HepG2 (cell line): Measurements from ENCODE around the gene ZNF174. TPM values are rescaled to one million over a fixed set of nuclear protein-coding genes. Genes with fewer than 3 reads are reported as not detected.
A peak's percentile ranks its signal among the peaks of the same experiment; 100 is the strongest.

Experiments
- ATF5 ChIP-seq: sonication (generic); formaldehyde crosslinking; IDR thresholded peaks from 2 replicates; pipeline ENCODE4 v1.4.0; 2020; ENCODE audit warnings: mild to moderate bottlenecking, low read depth, missing genetic modification reagents
- BRCA1 ChIP-seq: sonication (generic); formaldehyde crosslinking; IDR thresholded peaks from 2 replicates; pipeline ENCODE4 v1.4.0; 2020; ENCODE audit warnings: missing genetic modification reagents
- BRD4 ChIP-seq: sonication (generic); formaldehyde crosslinking; IDR thresholded peaks from 2 replicates; pipeline ENCODE4 v1.4.0; 2020; ENCODE audit warnings: missing genetic modification reagents
- CCDC6 ChIP-seq: sonication (generic); formaldehyde crosslinking; IDR thresholded peaks from 2 replicates; pipeline ENCODE4 v1.8.1; 2022; ENCODE audit warnings: mild to moderate bottlenecking, missing genetic modification reagents, moderate library complexity
- CREM ChIP-seq, 2 experiments: sonication (generic) in 1 of 2; formaldehyde crosslinking in 1 of 2; IDR thresholded peaks; 2 replicates each; pipeline versions ENCODE4 v1.4.0 to v1.6.1; 2016 to 2020; ENCODE audit warnings: antibody characterized with exemption in 1 of 2, mild to moderate bottlenecking in 1 of 2, missing genetic modification reagents in 1 of 2
- ELK4 ChIP-seq: sonication (generic); formaldehyde crosslinking; IDR thresholded peaks from 2 replicates; pipeline ENCODE4 v1.9.0; 2021; ENCODE audit warnings: missing genetic modification reagents, borderline replicate concordance
- GLMP ChIP-seq: sonication (generic); formaldehyde crosslinking; IDR thresholded peaks from 2 replicates; pipeline ENCODE4 v1.9.0; 2021; ENCODE audit warnings: missing genetic modification reagents, mild to moderate bottlenecking, borderline replicate concordance
- KDM1A ChIP-seq: IDR thresholded peaks from 2 replicates; pipeline ENCODE4 v1.6.1; 2016; ENCODE audit warnings: missing compliant biosample characterization
- KLF16 ChIP-seq, 2 experiments: sonication (generic) in 1 of 2; formaldehyde crosslinking in 1 of 2; IDR thresholded peaks; 2 replicates each; pipeline versions ENCODE4 v1.6.1 to v1.8.0; 2016 to 2023; ENCODE audit warnings: missing genetic modification reagents in 2 of 2, missing compliant biosample characterization in 1 of 2
- NFIB ChIP-seq: sonication (generic); formaldehyde crosslinking; IDR thresholded peaks from 2 replicates; pipeline ENCODE4 v1.9.0; 2021; ENCODE audit warnings: missing genetic modification reagents, mild to moderate bottlenecking, borderline replicate concordance
- NR3C1 ChIP-seq: sonication (generic); formaldehyde crosslinking; IDR thresholded peaks from 2 replicates; pipeline ENCODE4 v1.4.0; 2020; ENCODE audit warnings: missing genetic modification reagents
- PAF1 ChIP-seq: IDR thresholded peaks from 2 replicates; pipeline ENCODE4 v1.6.1; 2016; ENCODE audit warnings: missing genetic modification reagents, missing compliant biosample characterization
- POLR2AphosphoS5 ChIP-seq: IDR thresholded peaks from 2 replicates; pipeline ENCODE4 v1.6.1; 2012; ENCODE audit warnings: low read depth, low read length
- RELA ChIP-seq: sonication (generic); formaldehyde crosslinking; IDR thresholded peaks from 2 replicates; pipeline ENCODE4 v1.4.0; 2020; ENCODE audit warnings: missing genetic modification reagents
- SIX4 ChIP-seq: sonication (generic); formaldehyde crosslinking; IDR thresholded peaks from 2 replicates; pipeline ENCODE4 v1.4.0; 2020; ENCODE audit warnings: missing genetic modification reagents
- TBL1XR1 ChIP-seq: fragments of 150-350 bp; IDR thresholded peaks from 2 replicates; pipeline ENCODE4 v1.6.1; 2014; ENCODE audit warnings: borderline replicate concordance, low read length; ENCODE audit not compliant: partially characterized antibody
- TSC22D2 ChIP-seq: sonication (generic); formaldehyde crosslinking; IDR thresholded peaks from 2 replicates; pipeline ENCODE4 v1.5.1; 2020; ENCODE audit warnings: missing genetic modification reagents, mild to moderate bottlenecking, borderline replicate concordance
- ZBTB14 ChIP-seq: sonication (generic); formaldehyde crosslinking; IDR thresholded peaks from 2 replicates; pipeline ENCODE4 v1.4.0; 2020; ENCODE audit warnings: missing genetic modification reagents
- ZFP36L2 ChIP-seq: sonication (generic); formaldehyde crosslinking; IDR thresholded peaks from 2 replicates; pipeline ENCODE4 v1.4.0; 2020; ENCODE audit warnings: missing genetic modification reagents
- ZNF225 ChIP-seq: sonication (generic); formaldehyde crosslinking; IDR thresholded peaks from 2 replicates; pipeline ENCODE4 v1.4.0; 2020; ENCODE audit warnings: mild to moderate bottlenecking, missing genetic modification reagents
- ZNF251 ChIP-seq: sonication (generic); formaldehyde crosslinking; IDR thresholded peaks from 2 replicates; pipeline ENCODE4 v1.9.0; 2021; ENCODE audit warnings: mild to moderate bottlenecking, missing genetic modification reagents
- ZNF256 ChIP-seq: sonication (generic); formaldehyde crosslinking; conservative IDR thresholded peaks from 2 replicates; pipeline ENCODE4 v1.4.0; 2020; ENCODE audit warnings: missing genetic modification reagents
- ZNF598 ChIP-seq: sonication (generic); formaldehyde crosslinking; IDR thresholded peaks from 2 replicates; pipeline ENCODE4 v1.5.1; 2020; ENCODE audit warnings: mild to moderate bottlenecking, missing genetic modification reagents, borderline replicate concordance
- ZNF619 ChIP-seq: sonication (generic); formaldehyde crosslinking; IDR thresholded peaks from 2 replicates; pipeline ENCODE4 v1.4.0; 2020; ENCODE audit warnings: mild to moderate bottlenecking, missing genetic modification reagents
- ZNF644 ChIP-seq: IDR thresholded peaks from 2 replicates; pipeline ENCODE4 v1.6.1; 2016; ENCODE audit warnings: low read depth
- ZNF724P ChIP-seq: sonication (generic); formaldehyde crosslinking; IDR thresholded peaks from 2 replicates; pipeline ENCODE4 v1.8.0; 2022; ENCODE audit warnings: missing genetic modification reagents, borderline replicate concordance
- polyA plus RNA-seq, 8 experiments: library from polyadenylated mRNA; depleted of rRNA in 3 of 8; stranded (reverse) in 7 of 8; unstranded in 1 of 8; fragments of >200 nt; fragmentation: Illumina TruSeq in 4 of 8; extraction: Trizol in 4 of 8; gene quantifications; 2 replicates each; pipeline versions ENCODE4 v1.2.1 to v1.2.3, GENCODE V29; 2011 to 2016; ENCODE audit warnings: low read depth in 4 of 8, missing spikeins in 1 of 8, mixed read lengths in 1 of 8; ENCODE audit not compliant: insufficient read depth in 1 of 8
- total RNA-seq, 5 experiments: library from RNA; depleted of rRNA; stranded (reverse); fragments of >200 nt; fragmentation: Illumina TruSeq; extraction: Trizol; gene quantifications; 2 replicates each; pipeline ENCODE4 v1.2.3, GENCODE V29; 2016; ENCODE audit warnings: low read depth in 1 of 5
- TF ChIP-seq, protein P1 (sequence below): sonication (generic); formaldehyde crosslinking; IDR thresholded peaks from 2 replicates; pipeline ENCODE4 v1.5.0; 2020; ENCODE audit warnings: missing genetic modification reagents

Gene ZNF174
- total and polyA plus RNA-seq, 2 of the 13 experiments (the other 11 are each of a cell fraction or from before 2014, with no cell fraction given) = 8.3 to 10.6 TPM

DNA sequence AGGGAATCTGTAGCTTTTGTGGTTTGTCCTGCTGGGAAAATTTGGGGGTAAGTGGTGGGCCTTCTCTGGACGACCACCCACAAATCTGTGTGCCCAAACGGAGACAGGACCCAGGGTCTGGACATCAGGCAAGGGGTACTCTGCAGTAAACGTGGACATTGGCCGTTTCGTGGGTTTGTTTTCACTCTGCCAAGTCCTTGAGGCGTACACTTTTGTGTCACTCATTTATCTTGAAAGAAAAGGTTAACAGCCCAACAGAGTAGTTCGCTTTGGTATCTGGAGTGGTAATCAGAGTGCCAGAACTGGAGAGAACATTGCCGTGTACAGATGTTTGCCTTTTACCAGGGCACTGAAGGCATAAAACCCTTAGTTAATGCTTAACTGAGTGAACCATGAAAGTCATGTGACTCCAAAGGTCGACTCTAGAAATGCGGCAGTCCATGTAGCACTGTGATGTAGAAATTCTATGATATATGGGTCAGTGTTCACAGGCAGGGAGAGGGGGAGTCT, 57.9 kb downstream of the ZNF174 start (continued):
- TF ChIP-seq GLMP (CRISPR knock-in tag) = no peak
- peak; percentile 97 for TF ChIP-seq POLR2AphosphoS5
- no peak for TF ChIP-seq PAF1 (CRISPR knock-in tag)
- no peak for TF ChIP-seq ZNF644 (CRISPR knock-in tag)
- no peak for TF ChIP-seq ELK4 (CRISPR knock-in tag)
- TF ChIP-seq KDM1A (CRISPR knock-in tag) = no peak
- TF ChIP-seq KLF16 (CRISPR knock-in tag; IDR thresholded peaks at IDR 0.05) = peak in 1 of 2 experiments; percentile 64; a peak in 1 of 4 replicates
- no peak for TF ChIP-seq ZNF225 (CRISPR knock-in tag)
- TF ChIP-seq RELA (CRISPR knock-in tag) = no peak
- no peak for TF ChIP-seq CCDC6 (CRISPR knock-in tag)
- TF ChIP-seq TBL1XR1 = no peak
- no peak for TF ChIP-seq TSC22D2
- TF ChIP-seq ATF5 (CRISPR knock-in tag) = no peak
- TF ChIP-seq BRCA1 (CRISPR knock-in tag) = no peak
- no peak for TF ChIP-seq SIX4
- TF ChIP-seq BRD4 (CRISPR knock-in tag) = no peak
- TF ChIP-seq ZNF251 (CRISPR knock-in tag) = no peak
- TF ChIP-seq, protein P1, sequence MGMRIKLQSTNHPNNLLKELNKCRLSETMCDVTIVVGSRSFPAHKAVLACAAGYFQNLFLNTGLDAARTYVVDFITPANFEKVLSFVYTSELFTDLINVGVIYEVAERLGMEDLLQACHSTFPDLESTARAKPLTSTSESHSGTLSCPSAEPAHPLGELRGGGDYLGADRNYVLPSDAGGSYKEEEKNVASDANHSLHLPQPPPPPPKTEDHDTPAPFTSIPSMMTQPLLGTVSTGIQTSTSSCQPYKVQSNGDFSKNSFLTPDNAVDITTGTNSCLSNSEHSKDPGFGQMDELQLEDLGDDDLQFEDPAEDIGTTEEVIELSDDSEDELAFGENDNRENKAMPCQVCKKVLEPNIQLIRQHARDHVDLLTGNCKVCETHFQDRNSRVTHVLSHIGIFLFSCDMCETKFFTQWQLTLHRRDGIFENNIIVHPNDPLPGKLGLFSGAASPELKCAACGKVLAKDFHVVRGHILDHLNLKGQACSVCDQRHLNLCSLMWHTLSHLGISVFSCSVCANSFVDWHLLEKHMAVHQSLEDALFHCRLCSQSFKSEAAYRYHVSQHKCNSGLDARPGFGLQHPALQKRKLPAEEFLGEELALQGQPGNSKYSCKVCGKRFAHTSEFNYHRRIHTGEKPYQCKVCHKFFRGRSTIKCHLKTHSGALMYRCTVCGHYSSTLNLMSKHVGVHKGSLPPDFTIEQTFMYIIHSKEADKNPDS (CRISPR knock-in tag) = no peak
- no peak for TF ChIP-seq NR3C1 (CRISPR knock-in tag)
- no peak for TF ChIP-seq ZNF256 (CRISPR knock-in tag)
- TF ChIP-seq ZFP36L2 (CRISPR knock-in tag) = no peak
- 0 out of 2 replicates have a peak, but pooled peaks have one; percentile 38 for TF ChIP-seq ZNF724P
- no peak for TF ChIP-seq ZBTB14 (CRISPR knock-in tag)
- TF ChIP-seq ZNF598 (CRISPR knock-in tag) = no peak
- peak; percentile 40; the same call in 1 of the 2 replicates for TF ChIP-seq CREM (IDR thresholded peaks at IDR 0.05)
- no peak for TF ChIP-seq CREM (CRISPR knock-in tag; IDR thresholded peaks at IDR 0.05)
- no peak for TF ChIP-seq ZNF619 (CRISPR knock-in tag)
- no peak for TF ChIP-seq NFIB (CRISPR knock-in tag)
